K562 (cell line): ENCODE results near the gene GYPC. TPM values are rescaled to one million over a fixed set of nuclear protein-coding genes. Genes with fewer than 3 reads are reported as not detected.

Source experiments
- AFF1 ChIP-seq, 2 experiments: fragments of 450-650 bp; IDR thresholded peaks; 2 replicates each; pipeline ENCODE4 v1.6.1; 2018; ENCODE audit warnings: mild to moderate bottlenecking in 2 of 2, low read depth in 1 of 2; ENCODE audit not compliant: partially characterized antibody in 2 of 2
- CBFA2T3 ChIP-seq: fragments of 450-650 bp; IDR thresholded peaks from 2 replicates; pipeline ENCODE4 v1.6.1; 2017
- CHD2 ChIP-seq: IDR thresholded peaks from 2 replicates; pipeline ENCODE4 v1.6.1; 2011; ENCODE audit warnings: low read depth, low read length
- CREB1 ChIP-seq, 2 experiments: sonication (generic) in 1 of 2; formaldehyde crosslinking in 1 of 2; IDR thresholded peaks; 2 replicates each; pipeline versions ENCODE4 v1.6.1 to v1.8.0; 2012 to 2022; ENCODE audit warnings: inconsistent platforms in 1 of 2, mild to moderate bottlenecking in 1 of 2, missing genetic modification reagents in 1 of 2, moderate library complexity in 1 of 2
- CUX1 ChIP-seq: fragments of 200-800 bp; sonication (Bioruptor generic); IDR thresholded peaks from 2 replicates; pipeline ENCODE4 v1.6.1; 2016; ENCODE audit warnings: missing genetic modification characterization, missing compliant biosample characterization
- ETS1 ChIP-seq: conservative IDR thresholded peaks from 2 replicates; pipeline ENCODE4 v1.6.1; 2011; ENCODE audit warnings: low read depth, mild to moderate bottlenecking, low read length; ENCODE audit not compliant: control insufficient read depth
- HDAC3 ChIP-seq: fragments of 450-650 bp; IDR thresholded peaks from 2 replicates; pipeline ENCODE4 v1.6.1; 2018; ENCODE audit warnings: borderline replicate concordance, mild to moderate bottlenecking, moderate library complexity; ENCODE audit not compliant: partially characterized antibody
- KHSRP ChIP-seq: fragments of 450-650 bp; IDR thresholded peaks from 2 replicates; pipeline ENCODE4 v1.6.1; 2017
- KLF10 ChIP-seq: fragments of 250-450 bp; sonication (Bioruptor Pico); IDR thresholded peaks from 2 replicates; pipeline ENCODE4 v1.6.1; 2021; ENCODE audit warnings: matching md5 sums
- PURB ChIP-seq: sonication (generic); formaldehyde crosslinking; IDR thresholded peaks from 2 replicates; pipeline ENCODE4 v1.9.0; 2021; ENCODE audit warnings: low read depth, mild to moderate bottlenecking, missing genetic modification reagents
- SUPT5H ChIP-seq: fragments of 450-650 bp; IDR thresholded peaks from 2 replicates; pipeline ENCODE4 v1.6.1; 2016
- TRIM28 ChIP-seq: fragments of 450-650 bp; IDR thresholded peaks from 2 replicates; pipeline ENCODE4 v1.6.1; 2017
- ZKSCAN8 ChIP-seq: fragments of 200-800 bp; sonication (Bioruptor generic); IDR thresholded peaks from 2 replicates; pipeline ENCODE4 v1.6.1; 2016; ENCODE audit warnings: missing genetic modification characterization, missing compliant biosample characterization
- ZNF239 ChIP-seq: fragments of 250-450 bp; sonication (Bioruptor Pico); IDR thresholded peaks from 2 replicates; pipeline ENCODE4 v1.4.0; 2020; ENCODE audit warnings: mild to moderate bottlenecking
- ZNF316 ChIP-seq: fragments of 450-650 bp; IDR thresholded peaks from 2 replicates; pipeline ENCODE4 v1.6.1; 2016
- polyA plus RNA-seq, 8 experiments: library from polyadenylated mRNA; depleted of rRNA in 4 of 8; stranded (reverse) in 5 of 8; unstranded in 3 of 8; fragments of >200 nt; fragmentation: Nextera tagmentation in 2 of 8; fragmentation: Illumina TruSeq in 1 of 8; extraction: Ambion mirVana in 2 of 8; extraction: Trizol in 1 of 8; gene quantifications; 2 replicates each; pipeline versions ENCODE4 v1.2.1 to v1.2.3, GENCODE V29; 2011 to 2014; ENCODE audit warnings: inconsistent platforms in 1 of 8, missing spikeins in 1 of 8
- total RNA-seq, 7 experiments: library from RNA; depleted of rRNA in 6 of 7; stranded (reverse); fragments of >200 nt in 6 of 7; fragmentation: Illumina TruSeq in 2 of 7; extraction: Trizol in 2 of 7; gene quantifications; 2 replicates each; pipeline versions ENCODE4 v1.2.1 to v1.2.3, GENCODE V29; 2011 to 2021; ENCODE audit warnings: low replicate concordance in 1 of 7

GYPC gene
- total and polyA plus RNA-seq, 9 of the 15 experiments (the other 6 are each of a cell fraction or from before 2014, with no cell fraction given), result 50.6 to 282 (median 194) TPM

GRCh38 chr2:126674075-126674744, 18.3 kb downstream of the GYPC start (continued):
- TF ChIP-seq ETS1 (peak; percentile 90; the same call in 1 of the 2 replicates), ZKSCAN8 (CRISPR knock-in tag) (0 out of 2 replicates have a peak, but pooled peaks have one; percentile 46), CHD2 (0 out of 2 replicates have a peak, but pooled peaks have one; percentile 31), PURB (CRISPR knock-in tag) (no peak), KLF10 (CRISPR knock-in tag) (no peak), HDAC3 (peak; percentile 84), AFF1 (IDR thresholded peaks at IDR 0.05; ENCODE audit: low read depth in 1 of 2, partially characterized antibody in 2 of 2) (no peak), ZNF316 (no peak), SUPT5H (no peak), CUX1 (peak; percentile 65; the same call in 1 of the 2 replicates), KHSRP (peak; percentile 43; the same call in 1 of the 2 replicates), ZNF239 (CRISPR knock-in tag) (no peak), TRIM28 (0 out of 2 replicates have a peak, but pooled peaks have one; percentile 28), CREB1 (IDR thresholded peaks at IDR 0.05) (peak; percentile 81), CREB1 (CRISPR knock-in tag; IDR thresholded peaks at IDR 0.05) (no peak), CBFA2T3 (peak; percentile 99)
